ENCODE measurements around the gene PKMYT1.
"Not testable (repeated sequence)": the region's sequence is repeated elsewhere in the genome, so short reads cannot be mapped to it uniquely, and the experiment has no call there.

The PKMYT1 gene

DNA sequence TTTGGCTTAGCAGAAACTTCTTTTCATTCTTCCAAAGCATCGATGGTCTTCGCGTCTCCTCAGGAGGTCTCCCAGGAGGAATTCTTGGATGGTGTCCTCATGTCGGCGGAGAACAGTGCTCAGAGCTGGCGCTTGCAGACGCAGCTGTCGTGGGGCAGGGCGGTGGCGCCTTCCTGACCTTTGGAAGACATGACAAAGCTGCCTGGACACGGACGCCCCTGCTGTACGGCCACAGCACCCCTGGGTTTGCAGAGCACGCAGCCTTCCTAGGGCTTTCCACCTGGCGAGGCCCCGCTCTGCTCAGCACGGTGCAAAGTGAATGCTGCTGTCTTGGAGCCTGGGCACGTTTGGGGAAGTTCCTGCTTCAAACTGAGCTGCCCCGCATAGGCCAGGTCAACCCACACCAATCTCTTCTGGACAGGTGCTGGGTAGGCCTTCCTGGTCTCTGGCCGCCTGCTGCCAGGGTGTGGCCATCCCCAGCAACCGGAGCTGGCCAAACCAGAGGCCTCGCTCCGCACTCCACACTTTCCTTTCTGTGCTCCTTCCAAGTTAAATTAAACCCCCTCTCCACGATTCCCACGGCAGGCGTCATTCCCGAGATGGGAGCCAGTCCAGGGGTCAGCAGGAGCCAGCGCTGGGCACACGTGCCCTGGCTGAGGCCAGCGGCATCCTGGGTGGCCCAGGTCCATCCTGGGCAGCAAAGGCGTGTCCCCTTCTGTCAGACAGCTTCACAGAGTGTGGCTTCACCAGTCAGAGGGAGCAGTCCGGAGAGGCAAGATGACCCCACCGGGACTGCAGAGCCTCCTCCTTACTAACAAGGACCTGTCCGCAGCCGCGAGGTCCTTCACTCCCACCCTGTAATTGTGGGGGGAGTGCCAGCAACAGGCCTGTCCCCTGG is 31.2 kb downstream of the PKMYT1 start:
- no peak for DNase-seq
- Histone ChIP-seq H3K79me1 (ENCODE audit: low read length) (no peaks in the 10 kb centered on the region), H2BK5ac (ENCODE audit: low read length) (no peak overlapping the region), H3K4me2 (ENCODE audit: low read length) (no peak overlapping the region), H3K79me2 (ENCODE audit: control insufficient read depth, insufficient read depth, low read length) (no peaks in the 10 kb centered on the region), H3K18ac (ENCODE audit: low read length) (no peak overlapping the region), H3K23ac (ENCODE audit: low read length) (no peak overlapping the region), H4K8ac (ENCODE audit: low read depth, low read length) (no peak overlapping the region), H4K5ac (ENCODE audit: low read length) (no peak overlapping the region), H2BK120ac (ENCODE audit: low read depth, low read length) (no peak overlapping the region), H3K4me1 (ENCODE audit: control insufficient read depth, low read depth, low read length) (peaks cover 3% of the 10 kb centered on the region), H3K27me3 (ENCODE audit: insufficient read depth, low read length, poor library complexity) (no peaks in the 10 kb centered on the region), H3K4me3 (ENCODE audit: low read length) (no peak overlapping the region), H3K4ac (ENCODE audit: low read depth, low read length) (no peak overlapping the region), H2AK5ac (ENCODE audit: low read length) (no peak overlapping the region), H3K27ac (ENCODE audit: low read depth, low read length) (no peak overlapping the region), H3K36me3 (ENCODE audit: control insufficient read depth, insufficient read depth, low read length) (no peaks in the 10 kb centered on the region), H2BK15ac (replicated peaks; ENCODE audit: low read depth) (no peak overlapping the region), H3K9ac (ENCODE audit: low read length) (no peak overlapping the region), H3K56ac (ENCODE audit: low read length) (no peak overlapping the region)
- WGBS (ENCODE audit: extremely low coverage, insufficient coverage, low lambda C conversion rate): no CpG with 5 or more reads among the region's 36 CpGs

DNA sequence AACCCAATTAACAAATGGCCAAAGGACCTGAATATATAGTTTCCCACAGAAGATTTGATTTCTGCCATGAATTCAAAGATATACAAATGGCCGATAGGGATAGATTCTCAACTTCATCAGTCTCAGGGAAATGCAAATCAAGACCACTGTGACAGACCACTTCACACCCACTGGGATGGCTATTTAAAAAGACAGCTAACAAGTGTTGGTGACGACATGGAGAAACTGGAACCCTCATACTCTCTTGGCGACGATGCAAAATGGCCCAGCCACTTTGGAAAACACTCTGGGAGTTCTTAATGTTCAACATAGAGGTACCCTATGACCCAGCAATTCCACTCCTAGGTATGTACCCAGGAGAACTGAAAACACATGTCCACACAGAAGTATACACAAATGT is 33.6 kb downstream of the PKMYT1 start:
- Histone ChIP-seq H2BK5ac (ENCODE audit: low read length) (no peak overlapping the region), H3K27me3 (ENCODE audit: insufficient read depth, low read length, poor library complexity) (no peaks in the 10 kb centered on the region), H3K18ac (ENCODE audit: low read length) (no peak overlapping the region), H4K8ac (ENCODE audit: low read depth, low read length) (no peak overlapping the region), H3K36me3 (ENCODE audit: control insufficient read depth, insufficient read depth, low read length) (no peaks in the 10 kb centered on the region), H3K56ac (ENCODE audit: low read length) (no peak overlapping the region), H3K9ac (ENCODE audit: low read length) (no peak overlapping the region), H3K79me1 (ENCODE audit: low read length) (no peaks in the 10 kb centered on the region), H3K23ac (ENCODE audit: low read length) (no peak overlapping the region), H3K79me2 (ENCODE audit: control insufficient read depth, insufficient read depth, low read length) (no peaks in the 10 kb centered on the region), H2BK120ac (ENCODE audit: low read depth, low read length) (no peak overlapping the region), H2BK15ac (replicated peaks; ENCODE audit: low read depth) (no peak overlapping the region), H2AK5ac (ENCODE audit: low read length) (no peak overlapping the region), H3K4me2 (ENCODE audit: low read length) (no peak overlapping the region), H3K27ac (ENCODE audit: low read depth, low read length) (no peak overlapping the region), H3K4me3 (ENCODE audit: low read length) (no peak overlapping the region), H4K5ac (ENCODE audit: low read length) (no peak overlapping the region), H3K4ac (ENCODE audit: low read depth, low read length) (no peak overlapping the region), H3K4me1 (ENCODE audit: control insufficient read depth, low read depth, low read length) (no peaks in the 10 kb centered on the region)
- WGBS (ENCODE audit: extremely low coverage, insufficient coverage, low lambda C conversion rate): no CpG with 5 or more reads among the region's 4 CpGs
- no peak for DNase-seq

- not testable (repeated sequence) for H3K9ac ChIP-seq (ENCODE audit: low read length); H2BK15ac ChIP-seq (replicated peaks; ENCODE audit: low read depth); H3K23ac ChIP-seq (ENCODE audit: low read length); H3K56ac ChIP-seq (ENCODE audit: low read length); H2BK120ac ChIP-seq (ENCODE audit: low read depth, low read length); H2AK5ac ChIP-seq (ENCODE audit: low read length); H3K36me3 ChIP-seq (ENCODE audit: control insufficient read depth, insufficient read depth, low read length); H3K79me2 ChIP-seq (ENCODE audit: control insufficient read depth, insufficient read depth, low read length); H3K4me1 ChIP-seq (ENCODE audit: control insufficient read depth, low read depth, low read length); H3K4me3 ChIP-seq (ENCODE audit: low read length); H3K27ac ChIP-seq (ENCODE audit: low read depth, low read length); H2BK5ac ChIP-seq (ENCODE audit: low read length); H3K27me3 ChIP-seq (ENCODE audit: insufficient read depth, low read length, poor library complexity); H3K18ac ChIP-seq (ENCODE audit: low read length); H3K79me1 ChIP-seq (ENCODE audit: low read length); H3K4me2 ChIP-seq (ENCODE audit: low read length); H4K5ac ChIP-seq (ENCODE audit: low read length); H4K8ac ChIP-seq (ENCODE audit: low read depth, low read length); DNase-seq; H3K4ac ChIP-seq (ENCODE audit: low read depth, low read length)
- WGBS (ENCODE audit: extremely low coverage, insufficient coverage, low lambda C conversion rate): no CpG with 5 or more reads among the region's 12 CpGs
These were observed 36.5 kb downstream of the PKMYT1 start for GRCh38 chr16:2943716-2944115.

- Histone ChIP-seq H2AK5ac (ENCODE audit: low read length) (no peak overlapping the region), H3K4me1 (ENCODE audit: control insufficient read depth, low read depth, low read length) (no peaks in the 10 kb centered on the region), H4K8ac (ENCODE audit: low read depth, low read length) (no peak overlapping the region), H3K18ac (ENCODE audit: low read length) (no peak overlapping the region), H3K27me3 (ENCODE audit: insufficient read depth, low read length, poor library complexity) (no peaks in the 10 kb centered on the region), H3K36me3 (ENCODE audit: control insufficient read depth, insufficient read depth, low read length) (no peaks in the 10 kb centered on the region), H3K23ac (ENCODE audit: low read length) (no peak overlapping the region), H3K4ac (ENCODE audit: low read depth, low read length) (no peak overlapping the region), H3K79me2 (ENCODE audit: control insufficient read depth, insufficient read depth, low read length) (no peaks in the 10 kb centered on the region), H3K4me2 (ENCODE audit: low read length) (no peak overlapping the region), H3K27ac (ENCODE audit: low read depth, low read length) (no peak overlapping the region), H2BK15ac (replicated peaks; ENCODE audit: low read depth) (no peak overlapping the region), H3K56ac (ENCODE audit: low read length) (no peak overlapping the region), H3K9ac (ENCODE audit: low read length) (no peak overlapping the region), H2BK5ac (ENCODE audit: low read length) (no peak overlapping the region), H4K5ac (ENCODE audit: low read length) (no peak overlapping the region), H3K4me3 (ENCODE audit: low read length) (no peak overlapping the region), H3K79me1 (ENCODE audit: low read length) (no peaks in the 10 kb centered on the region), H2BK120ac (ENCODE audit: low read depth, low read length) (no peak overlapping the region)
- WGBS (ENCODE audit: extremely low coverage, insufficient coverage, low lambda C conversion rate): no CpG with 5 or more reads among the region's 4 CpGs
- no peak for DNase-seq
These were observed 38.2 kb downstream of the PKMYT1 start for GRCh38 chr16:2942045-2942444.

DNA sequence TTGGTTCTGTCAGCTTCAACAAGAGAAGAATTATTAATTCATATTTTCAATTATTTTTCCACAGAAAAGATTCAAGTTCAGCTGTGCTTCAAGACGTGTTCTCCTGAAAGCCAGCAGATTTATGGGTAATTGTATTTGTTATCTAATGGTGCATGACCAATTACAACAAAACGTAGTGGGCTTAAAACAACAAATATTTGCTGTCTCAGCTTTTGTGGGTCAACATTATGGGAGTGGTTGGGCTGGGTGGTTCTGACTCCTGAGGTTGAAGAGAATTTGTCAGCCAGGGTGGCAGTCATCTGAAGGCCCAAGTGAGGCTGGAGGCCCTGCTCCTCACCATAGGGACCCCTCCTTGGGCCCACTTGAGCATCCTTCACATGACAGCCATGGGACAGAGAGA is 40.3 kb downstream of the PKMYT1 start:
- H2AK5ac ChIP-seq (ENCODE audit: low read length): no peak overlapping the region
- no peak overlapping the region for H3K4ac ChIP-seq (ENCODE audit: low read depth, low read length)
- H3K4me1 ChIP-seq (ENCODE audit: control insufficient read depth, low read depth, low read length): no peaks in the 10 kb centered on the region
- no peak for DNase-seq
- no peak overlapping the region for H3K9ac ChIP-seq (ENCODE audit: low read length)
- H3K4me3 ChIP-seq (ENCODE audit: low read length): no peak overlapping the region
- H3K18ac ChIP-seq (ENCODE audit: low read length): no peak overlapping the region
- H3K36me3 ChIP-seq (ENCODE audit: control insufficient read depth, insufficient read depth, low read length): no peaks in the 10 kb centered on the region
- H3K56ac ChIP-seq (ENCODE audit: low read length): no peak overlapping the region
- no peaks in the 10 kb centered on the region for H3K79me2 ChIP-seq (ENCODE audit: control insufficient read depth, insufficient read depth, low read length)
- H3K27me3 ChIP-seq (ENCODE audit: insufficient read depth, low read length, poor library complexity): no peaks in the 10 kb centered on the region
- no peak overlapping the region for H3K27ac ChIP-seq (ENCODE audit: low read depth, low read length)
- WGBS (ENCODE audit: extremely low coverage, insufficient coverage, low lambda C conversion rate): no CpG with 5 or more reads among the region's 2 CpGs
- H3K4me2 ChIP-seq (ENCODE audit: low read length): no peak overlapping the region
- H3K79me1 ChIP-seq (ENCODE audit: low read length): no peaks in the 10 kb centered on the region
- H4K8ac ChIP-seq (ENCODE audit: low read depth, low read length): no peak overlapping the region
- H4K5ac ChIP-seq (ENCODE audit: low read length): no peak overlapping the region
- H2BK15ac ChIP-seq (replicated peaks; ENCODE audit: low read depth): no peak overlapping the region
- H3K23ac ChIP-seq (ENCODE audit: low read length): no peak overlapping the region
- H2BK120ac ChIP-seq (ENCODE audit: low read depth, low read length): no peak overlapping the region
- no peak overlapping the region for H2BK5ac ChIP-seq (ENCODE audit: low read length)

DNA sequence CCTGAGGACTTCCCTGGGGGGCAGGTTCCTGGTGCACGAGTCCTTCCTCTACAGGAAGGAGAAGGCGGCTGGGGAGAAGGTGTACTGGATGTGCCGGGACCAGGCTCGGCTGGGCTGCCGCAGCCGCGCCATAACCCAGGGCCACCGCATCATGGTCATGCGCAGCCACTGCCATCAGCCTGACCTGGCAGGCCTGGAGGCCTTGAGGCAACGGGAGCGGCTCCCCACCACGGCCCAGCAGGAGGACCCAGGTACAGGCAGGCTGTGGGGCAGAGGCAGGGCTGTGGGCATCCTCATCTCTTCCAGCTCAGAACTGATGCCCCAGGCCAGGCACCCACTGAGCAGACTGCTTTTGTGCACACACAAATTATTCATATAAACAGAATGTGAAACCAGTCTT is 42.0 kb downstream of the PKMYT1 start:
- Histone ChIP-seq H2BK5ac (ENCODE audit: low read length) (no peak overlapping the region), H3K56ac (ENCODE audit: low read length) (no peak overlapping the region), H3K27me3 (ENCODE audit: insufficient read depth, low read length, poor library complexity) (no peaks in the 10 kb centered on the region), H2BK15ac (replicated peaks; ENCODE audit: low read depth) (no peak overlapping the region), H2BK120ac (ENCODE audit: low read depth, low read length) (no peak overlapping the region), H3K4me1 (ENCODE audit: control insufficient read depth, low read depth, low read length) (no peaks in the 10 kb centered on the region), H4K8ac (ENCODE audit: low read depth, low read length) (no peak overlapping the region), H4K5ac (ENCODE audit: low read length) (no peak overlapping the region), H3K9ac (ENCODE audit: low read length) (no peak overlapping the region), H3K27ac (ENCODE audit: low read depth, low read length) (no peak overlapping the region), H3K79me1 (ENCODE audit: low read length) (no peaks in the 10 kb centered on the region), H3K23ac (ENCODE audit: low read length) (no peak overlapping the region), H3K4me2 (ENCODE audit: low read length) (no peak overlapping the region), H3K4ac (ENCODE audit: low read depth, low read length) (no peak overlapping the region), H3K4me3 (ENCODE audit: low read length) (no peak overlapping the region), H2AK5ac (ENCODE audit: low read length) (no peak overlapping the region), H3K79me2 (ENCODE audit: control insufficient read depth, insufficient read depth, low read length) (no peaks in the 10 kb centered on the region), H3K18ac (ENCODE audit: low read length) (no peak overlapping the region), H3K36me3 (ENCODE audit: control insufficient read depth, insufficient read depth, low read length) (no peaks in the 10 kb centered on the region)
- no peak for DNase-seq
- no CpG with 5 or more reads among the region's 12 CpGs for WGBS (ENCODE audit: extremely low coverage, insufficient coverage, low lambda C conversion rate)

Measured in mesendoderm (in vitro differentiated cells).